GM08714 (cell line): ENCODE data around the gene AHNAK2.

ENCODE experiments used
- H3K4me3 ChIP-seq: fragments of 200-500 bp; sonication (Bioruptor generic); 2 replicates; pipeline ENCODE4 v1.5.1; 2014; ENCODE audit warnings: mild to moderate bottlenecking, low read length, inconsistent platforms
- ZNF274 ChIP-seq: IDR thresholded peaks from 2 replicates; pipeline ENCODE4 v1.6.1; 2012; ENCODE audit warnings: mild to moderate bottlenecking, low read depth, low read length

AHNAK2 gene

DNA sequence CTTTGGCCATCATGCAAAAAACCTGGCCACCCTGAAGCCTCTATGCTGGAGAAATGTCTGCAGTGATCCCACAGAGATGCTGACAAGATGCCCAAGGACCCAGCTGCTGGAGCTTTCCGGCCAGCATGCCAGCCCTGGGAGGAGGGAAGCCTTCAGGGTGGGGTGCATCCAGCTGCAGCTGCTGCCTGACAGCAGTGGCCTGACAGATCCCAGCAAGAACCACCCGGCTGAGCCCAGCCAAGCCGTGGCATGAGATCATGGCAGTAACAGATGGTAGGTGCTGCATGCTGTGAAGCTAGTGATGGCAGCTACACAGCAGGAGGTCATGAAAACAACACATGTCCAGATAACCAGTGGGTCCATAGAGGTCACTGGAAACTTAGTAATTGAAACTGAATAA is 21.2 kb upstream of the AHNAK2 start:
- TF ChIP-seq ZNF274 = no peak
- no peak overlapping the region for H3K4me3 ChIP-seq

DNA sequence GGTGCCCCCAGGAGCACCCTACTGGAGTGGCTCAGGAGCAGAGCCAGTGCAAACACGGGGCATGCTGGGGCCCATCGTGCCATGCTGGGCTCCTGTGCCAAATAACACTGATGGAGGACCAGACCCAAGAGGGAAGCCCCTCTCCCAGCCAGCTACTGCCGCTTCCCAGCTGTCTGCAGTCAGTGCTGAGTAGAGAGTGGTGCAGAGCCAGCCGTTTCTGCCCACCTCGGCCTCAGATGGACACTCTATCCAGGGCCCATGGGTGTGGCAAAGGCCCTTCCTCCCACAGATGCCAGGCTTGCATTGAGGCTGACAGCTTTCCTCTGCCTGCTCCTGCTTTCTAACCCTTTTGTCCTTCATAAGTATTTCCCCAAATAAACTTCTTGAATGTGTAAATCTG is 20.6 kb upstream of the AHNAK2 start:
- H3K4me3 ChIP-seq = no peak overlapping the region
- TF ChIP-seq ZNF274 = no peak

DNA sequence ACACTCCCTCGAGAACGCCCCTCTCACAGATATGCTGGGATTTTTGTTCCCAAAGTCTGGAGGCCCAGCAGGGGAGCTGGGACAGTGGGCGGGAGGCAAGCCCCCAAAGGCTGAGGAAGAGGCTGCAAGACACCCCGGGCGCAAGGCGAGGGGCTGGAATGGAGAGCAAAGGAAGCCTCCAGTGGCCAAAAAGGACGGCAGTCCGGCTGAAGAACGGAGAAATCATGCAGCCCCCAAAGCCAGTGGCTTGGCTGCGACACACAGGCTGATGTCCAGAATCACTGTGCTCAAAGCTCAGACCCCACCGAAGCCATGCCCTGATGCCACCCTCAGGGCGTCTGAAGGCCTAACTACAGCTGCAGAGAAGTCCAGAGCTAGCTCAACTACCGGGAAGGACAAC is 18.3 kb upstream of the AHNAK2 start:
- no peak for TF ChIP-seq ZNF274
- no peak overlapping the region for H3K4me3 ChIP-seq

DNA sequence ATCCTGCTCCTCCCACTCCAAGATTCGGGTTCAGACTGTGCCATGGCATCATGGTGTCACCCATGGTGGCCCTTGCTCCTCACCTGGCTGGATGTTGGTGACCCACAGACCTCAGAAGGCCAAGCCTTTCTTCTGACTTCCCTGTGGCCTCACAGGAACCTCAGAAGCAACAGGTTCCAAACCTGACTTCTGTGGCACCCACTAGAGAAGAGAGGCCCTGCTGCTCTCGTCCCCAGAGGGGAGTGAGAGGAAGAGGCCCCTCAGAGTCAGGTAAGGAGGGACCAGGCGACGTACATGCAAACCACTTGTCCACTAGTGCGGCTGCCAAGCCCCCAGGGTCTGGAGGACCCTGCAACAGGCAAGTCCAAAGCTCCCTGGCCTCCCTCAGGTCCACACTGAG is 17.9 kb upstream of the AHNAK2 start:
- no peak overlapping the region for H3K4me3 ChIP-seq
- no peak for TF ChIP-seq ZNF274

DNA sequence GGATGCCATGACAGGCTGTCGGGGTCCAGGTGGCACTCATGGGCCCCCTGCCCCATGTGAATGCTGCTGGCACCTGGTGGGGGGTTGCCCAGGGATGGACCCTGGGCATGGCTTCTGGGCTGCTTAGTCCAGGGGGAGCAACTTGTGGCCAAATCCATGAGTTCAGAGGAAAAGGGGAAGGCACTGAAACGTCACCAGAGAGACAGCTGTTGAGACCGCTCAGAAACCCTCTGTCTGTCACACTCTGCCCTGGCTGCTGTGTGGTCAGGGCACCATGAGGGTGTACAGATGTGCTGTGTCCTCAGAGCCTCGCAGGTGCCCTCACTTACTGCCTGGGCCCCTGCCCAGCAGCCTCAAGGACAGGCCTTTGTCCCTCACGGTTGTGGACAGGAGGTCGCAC is 16.8 kb upstream of the AHNAK2 start:
- no peak overlapping the region for H3K4me3 ChIP-seq
- no peak for TF ChIP-seq ZNF274

DNA sequence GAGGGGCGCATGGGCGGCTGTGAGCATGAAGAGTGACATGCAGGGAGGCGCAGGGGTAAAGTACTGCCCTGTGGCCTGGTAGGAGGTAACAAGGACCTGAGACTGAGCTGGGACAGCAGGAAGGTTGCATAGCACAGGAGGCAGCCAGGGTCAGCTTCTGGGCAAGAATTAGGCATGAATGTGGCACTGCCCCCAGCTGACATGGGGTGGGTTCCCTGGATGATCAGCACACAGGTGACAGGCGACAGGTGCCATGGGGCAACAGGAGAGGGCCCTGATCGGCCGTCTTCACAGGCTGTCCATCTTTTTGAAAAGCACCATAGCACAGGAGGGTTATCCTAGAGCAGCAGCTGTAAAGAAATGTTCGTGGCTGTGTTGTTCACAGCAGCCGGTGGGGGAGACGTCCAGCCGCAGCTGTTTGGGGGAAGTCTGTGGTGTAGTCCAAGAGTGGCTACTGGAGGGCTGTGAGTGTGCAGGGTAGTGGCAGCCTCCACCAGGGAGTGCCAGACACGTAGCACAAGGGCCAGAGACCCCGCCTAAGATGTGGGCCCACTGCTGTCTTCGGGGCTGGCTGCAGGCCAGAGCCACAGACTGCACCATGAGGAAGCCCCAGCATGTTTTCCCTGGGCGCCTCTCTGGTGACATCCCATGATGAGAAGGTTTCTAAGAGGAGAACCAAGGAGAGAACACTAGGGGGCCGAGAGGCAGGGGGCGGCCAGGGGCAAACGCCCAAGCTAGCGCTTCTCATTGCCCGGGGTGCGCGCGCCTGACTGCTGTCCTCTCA is 15.8 kb upstream of the AHNAK2 start:
- H3K4me3 ChIP-seq = no peak overlapping the region

DNA sequence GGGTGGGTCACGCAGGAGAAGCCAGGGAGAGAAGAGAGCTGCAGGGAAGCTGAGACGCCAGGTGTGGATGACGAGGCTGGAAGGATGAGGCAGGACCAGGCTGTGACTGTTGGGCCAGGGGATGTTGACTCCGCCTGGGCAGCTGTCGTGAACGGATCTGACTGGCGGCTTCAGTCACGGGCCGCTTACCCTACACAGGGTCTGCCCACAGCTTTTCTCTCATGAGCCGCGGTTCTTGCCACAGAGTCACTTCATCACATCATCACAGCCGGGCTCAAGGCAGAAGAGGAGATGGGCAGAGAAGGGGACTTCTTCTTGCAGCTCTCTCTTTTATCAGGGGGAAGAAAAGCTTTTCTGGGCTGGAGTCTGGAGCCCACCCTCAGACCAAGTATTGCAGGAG is 15.1 kb upstream of the AHNAK2 start:
- no peak for TF ChIP-seq ZNF274
- H3K4me3 ChIP-seq = no peak overlapping the region

More for the DNA sequence above, 15.8 kb upstream of the AHNAK2 start:
- no peak for TF ChIP-seq ZNF274

DNA sequence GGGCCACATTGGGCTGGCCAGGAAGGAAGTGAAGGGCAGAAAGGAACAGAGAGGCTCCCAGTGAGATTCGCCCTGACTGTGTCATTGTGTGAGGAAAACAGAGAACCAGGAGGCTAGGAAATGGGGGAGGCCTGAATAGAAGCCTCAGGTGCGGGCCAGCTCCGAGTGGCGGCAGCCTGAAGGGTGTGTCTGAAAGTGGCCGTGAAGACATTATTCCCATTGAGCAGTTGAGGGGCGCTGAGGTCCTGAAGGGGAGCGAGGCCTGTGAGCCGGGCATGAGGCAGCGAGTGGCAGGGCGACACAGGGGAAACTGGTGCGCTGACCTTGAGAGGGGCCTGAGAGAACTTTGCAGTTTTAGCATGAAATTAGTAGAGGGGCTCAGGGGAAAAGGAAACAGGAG is 14.3 kb upstream of the AHNAK2 start:
- TF ChIP-seq ZNF274 = no peak
- H3K4me3 ChIP-seq = no peak overlapping the region

DNA sequence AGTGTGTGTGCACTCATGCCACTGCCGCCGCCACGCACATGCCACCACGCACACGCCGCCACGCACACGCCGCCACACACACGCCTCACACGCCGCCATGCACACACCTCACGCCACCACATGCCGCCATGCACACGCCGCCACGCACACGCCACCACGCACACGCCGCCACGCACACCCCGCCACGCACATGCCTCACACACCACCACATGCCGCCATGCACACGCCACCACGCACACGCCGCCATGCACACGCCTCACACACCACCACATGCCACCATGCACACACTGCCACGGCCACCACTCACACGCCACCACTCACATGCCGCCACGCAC is 13.7 kb upstream of the AHNAK2 start:
- H3K4me3 ChIP-seq = no peak overlapping the region
- TF ChIP-seq ZNF274 = no peak

DNA sequence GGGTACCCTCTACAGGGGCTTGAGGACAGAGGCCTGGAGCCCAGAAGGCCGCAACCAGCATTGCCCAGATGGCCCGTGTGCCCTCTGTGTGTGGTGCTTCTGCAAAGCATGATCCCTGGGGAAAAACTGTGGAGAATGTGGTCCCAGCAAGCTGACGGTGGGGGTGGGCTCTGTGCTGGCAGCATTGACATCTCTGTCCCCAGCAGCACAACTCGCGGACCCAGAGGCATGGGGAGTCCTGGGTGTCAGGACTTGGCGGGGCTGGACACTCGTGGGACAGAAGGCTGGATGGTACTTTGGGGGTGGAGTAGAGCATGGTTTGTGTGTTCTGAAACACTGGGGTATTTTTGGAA is 11.8 kb upstream of the AHNAK2 start:
- no peak for TF ChIP-seq ZNF274
- H3K4me3 ChIP-seq = no peak overlapping the region

DNA sequence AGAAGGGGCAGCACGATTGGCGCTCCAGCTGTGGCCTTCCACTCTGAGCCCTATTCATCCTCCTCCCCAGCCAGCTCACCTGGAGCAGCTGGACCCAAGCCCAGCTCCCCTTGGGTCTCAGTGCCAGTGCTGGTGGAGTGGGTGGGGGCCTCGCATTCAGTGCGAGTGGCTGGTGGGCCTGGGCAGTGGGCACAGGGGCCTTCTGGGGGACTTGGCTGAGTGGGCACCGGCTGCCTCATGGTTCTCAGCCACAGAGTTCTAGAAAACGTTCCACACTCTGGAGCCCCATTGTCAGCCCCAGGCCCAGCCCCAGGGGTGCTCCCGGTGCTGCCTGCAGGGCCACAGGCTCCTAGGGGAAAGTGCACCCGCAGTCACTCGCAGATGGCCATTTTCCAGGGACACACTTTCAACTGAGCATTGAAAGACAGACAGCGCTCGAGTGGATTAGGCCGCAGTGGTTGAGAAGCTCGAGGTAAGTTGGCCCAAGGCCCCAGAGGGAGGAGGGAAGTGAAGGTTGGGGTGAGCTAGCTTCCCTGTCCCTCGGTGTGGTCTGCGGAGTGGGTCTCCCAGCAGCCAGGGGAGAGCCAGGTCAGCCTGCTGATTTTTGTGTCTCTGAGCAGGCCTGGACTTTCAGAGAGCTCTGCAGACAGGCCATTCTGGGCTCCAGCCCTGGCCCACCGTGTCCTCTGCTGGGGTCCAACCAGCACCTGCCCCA is 11.2 kb upstream of the AHNAK2 start:
- TF ChIP-seq ZNF274 = no peak
- no peak overlapping the region for H3K4me3 ChIP-seq

DNA sequence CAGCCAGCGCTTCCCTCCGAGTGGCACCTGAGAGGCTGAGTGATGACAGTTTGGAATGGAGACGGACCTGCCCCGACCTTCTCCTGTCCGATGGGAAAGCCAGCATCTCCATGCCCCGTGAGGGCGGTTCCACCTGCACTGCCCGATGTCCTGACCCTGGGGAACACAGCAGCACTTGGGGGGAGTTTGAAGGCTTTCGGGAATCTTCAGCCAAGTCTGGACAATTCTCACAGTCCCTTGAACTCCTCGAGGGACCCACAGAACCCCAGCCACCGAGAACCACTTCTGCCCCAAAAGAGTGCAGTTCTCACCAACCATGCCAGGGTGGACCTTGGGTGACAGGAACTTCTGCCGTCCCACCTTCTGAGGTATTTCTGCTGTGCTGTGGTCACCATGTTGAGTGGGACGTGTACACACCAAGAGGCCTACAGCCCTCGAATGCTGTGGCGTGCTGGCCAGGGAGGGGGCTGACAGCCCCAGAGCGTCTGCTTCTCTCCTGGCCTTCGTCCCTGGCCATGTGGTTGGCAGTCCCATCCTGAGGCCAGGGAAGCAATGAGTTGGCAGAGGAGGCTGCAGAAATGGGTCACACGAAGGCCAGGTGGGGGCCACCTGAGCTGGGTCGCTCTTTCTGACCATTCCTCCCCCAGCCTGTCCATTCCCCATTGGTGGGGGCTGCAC is 8.5 kb upstream of the AHNAK2 start:
- H3K4me3 ChIP-seq = peak overlapping the region; percentile 74; the same call in 1 of the 2 replicates
- no peak for TF ChIP-seq ZNF274

DNA sequence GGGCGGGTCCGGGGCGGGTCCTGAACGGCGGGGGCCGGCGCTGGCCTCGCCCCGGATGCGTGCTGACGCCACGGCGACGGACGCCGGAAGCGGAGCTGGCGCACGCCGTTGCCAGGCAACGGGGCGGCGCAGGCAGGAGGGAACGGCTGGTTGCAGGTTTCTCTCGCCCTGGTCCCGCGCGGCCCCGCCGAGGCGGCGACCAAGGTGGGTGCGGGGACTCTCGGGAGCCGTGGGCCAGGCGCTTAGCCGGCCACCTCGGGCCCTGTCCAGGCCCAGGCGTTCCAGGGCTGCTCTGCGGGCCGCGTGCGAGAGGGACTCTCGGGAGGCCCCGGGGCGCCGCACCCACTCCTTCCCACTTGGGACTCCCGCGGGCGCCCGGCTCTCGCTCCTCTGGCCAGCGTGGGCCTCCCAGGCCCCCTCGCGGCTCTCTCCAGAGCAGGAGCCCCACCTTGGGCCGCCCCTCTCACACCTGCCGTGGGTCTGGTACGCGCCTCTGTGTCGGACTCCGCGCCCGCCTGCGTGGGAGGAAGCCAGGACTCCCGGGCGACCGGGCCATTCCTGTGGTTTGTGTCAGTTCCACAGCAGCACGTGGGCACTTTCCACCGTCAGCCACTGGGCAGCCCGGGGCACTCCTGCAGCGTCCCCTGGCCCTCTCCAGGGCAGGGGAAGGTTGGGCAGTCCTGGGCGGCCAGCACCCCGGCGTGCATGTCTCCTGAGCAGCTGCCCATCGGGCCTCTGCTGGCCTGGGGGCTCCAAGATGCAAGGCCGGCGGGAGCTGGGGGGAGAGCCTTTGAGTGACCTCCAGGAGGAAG is 7.7 kb upstream of the AHNAK2 start, which contains the start of gene CLBA1:
Gene CLBA1 (plus strand): TSS at position 114 of the 812 bp plus-strand sequence. CDS start 644 bp downstream, at position 758.
- no peak for TF ChIP-seq ZNF274
- peak within 1 kb of the TSS; percentile 74 for H3K4me3 ChIP-seq
